ENCODE data around the gene MAST3. TPM values are rescaled to one million over a fixed set of nuclear protein-coding genes. Genes with fewer than 3 reads are reported as not detected.

Gene MAST3
- total and polyA plus RNA-seq, 2 of the 13 experiments (the other 11 are each of a cell fraction or from before 2014, with no cell fraction given), result 4.1 to 4.6 TPM

- TF ChIP-seq MXI1 (IDR thresholded peaks at IDR 0.05; ENCODE audit: borderline replicate concordance, low read depth, low read length) (peak; percentile 94; the same call in 2 of the 3 replicates), U2AF2 (IDR thresholded peaks at IDR 0.05; ENCODE audit: low read depth, low read length) (0 out of 2 replicates have a peak, but pooled peaks have one; percentile 43), KLF6 (CRISPR knock-in tag; IDR thresholded peaks at IDR 0.05) (peak; percentile 26; the same call in 1 of the 2 replicates), ZNF451 (CRISPR knock-in tag; IDR thresholded peaks at IDR 0.05) (0 out of 2 replicates have a peak, but pooled peaks have one; percentile 38), ZHX2 (IDR thresholded peaks at IDR 0.05; ENCODE audit: low read depth) (no peak), ZHX2 (CRISPR knock-in tag; IDR thresholded peaks at IDR 0.05; ENCODE audit: borderline replicate concordance) (no peak), POLR2A (IDR thresholded peaks at IDR 0.05; ENCODE audit: insufficient read depth in 1 of 2, low read depth in 2 of 2, low read length in 2 of 2) (peak in 1 of 2 experiments; percentile 20; a peak in 2 of 4 replicates), SMYD3 (CRISPR knock-in tag; IDR thresholded peaks at IDR 0.05) (no peak), ZNF232 (CRISPR knock-in tag; IDR thresholded peaks at IDR 0.05; ENCODE audit: borderline replicate concordance) (no peak), SALL1 (CRISPR knock-in tag; IDR thresholded peaks at IDR 0.05) (peak; percentile 7; the same call in 1 of the 2 replicates), SP1 (IDR thresholded peaks at IDR 0.05) (no peak), SP1 (CRISPR knock-in tag; IDR thresholded peaks at IDR 0.05) (peak; percentile 77), RFX1 (IDR thresholded peaks at IDR 0.05) (peak; percentile 87)
Measured at GRCh38 chr19:18117692-18118378, 20.3 kb downstream of the MAST3 start (continued).

All from HepG2 (cell line).